T-helper 1 cell treated with Interleukin-12 subunit alpha and Interleukin-12 subunit beta and Interleukin-4 antibody, amounts not matched to agents 30 μg/mL and 1 μg/mL, for 36 hours (primary cell): ENCODE data around the gene INTS3.
"Not testable (repeated sequence)": the region's sequence is repeated elsewhere in the genome, so short reads cannot be mapped to it uniquely, and the experiment has no call there.

ENCODE experiments used
- H3K27ac Mint-ChIP-seq: one replicate; pipeline ENCODE4 v1.8.0; 2021; ENCODE audit warnings: mild to moderate bottlenecking, mixed read lengths
- H3K27me3 Mint-ChIP-seq: one replicate; pipeline ENCODE4 v1.8.0; 2021; ENCODE audit warnings: low read depth, mixed read lengths
- H3K36me3 Mint-ChIP-seq: one replicate; pipeline ENCODE4 v1.8.0; 2021; ENCODE audit warnings: low read depth, mixed read lengths
- H3K4me1 Mint-ChIP-seq: one replicate; pipeline ENCODE4 v1.8.0; 2021; ENCODE audit warnings: low read depth, mixed read lengths
- H3K4me3 Mint-ChIP-seq: one replicate; pipeline ENCODE4 v1.8.0; 2021; ENCODE audit warnings: mild to moderate bottlenecking, moderate library complexity, mixed read lengths
- H3K9me3 Mint-ChIP-seq: one replicate; pipeline ENCODE4 v1.8.0; 2021; ENCODE audit warnings: mixed read lengths

INTS3 gene

GRCh38 chr1:153775458-153776327 is 47.8 kb downstream of the INTS3 start:
- peak overlapping the region; percentile 79 for H3K4me3 Mint-ChIP-seq
- peaks cover 32% of the 10 kb centered on the region for H3K36me3 Mint-ChIP-seq
- H3K27me3 Mint-ChIP-seq = no peaks in the 10 kb centered on the region
- H3K27ac Mint-ChIP-seq = peak overlapping the region; percentile 77
- H3K4me1 Mint-ChIP-seq = peaks cover 17% of the 10 kb centered on the region
- H3K9me3 Mint-ChIP-seq = no peaks in the 10 kb centered on the region

- Mint-ChIP-seq H3K4me3 (peak overlapping the region; percentile 71), H3K27me3 (no peaks in the 10 kb centered on the region), H3K4me1 (peaks cover 17% of the 10 kb centered on the region), H3K9me3 (no peaks in the 10 kb centered on the region), H3K36me3 (peaks cover 29% of the 10 kb centered on the region), H3K27ac (peak overlapping the region; percentile 31)
Measured at GRCh38 chr1:153776352-153776751, 48.5 kb downstream of the INTS3 start.

GRCh38 chr1:153776845-153777370 is 49.1 kb downstream of the INTS3 start:
- peak overlapping the region; percentile 31 for H3K27ac Mint-ChIP-seq
- no peaks in the 10 kb centered on the region for H3K27me3 Mint-ChIP-seq
- H3K9me3 Mint-ChIP-seq = no peaks in the 10 kb centered on the region
- H3K36me3 Mint-ChIP-seq = peaks cover 28% of the 10 kb centered on the region
- H3K4me3 Mint-ChIP-seq = peak overlapping the region; percentile 71
- H3K4me1 Mint-ChIP-seq = peaks cover 17% of the 10 kb centered on the region

- no peaks in the 10 kb centered on the region for H3K27me3 Mint-ChIP-seq
- H3K27ac Mint-ChIP-seq = no peak overlapping the region
- H3K36me3 Mint-ChIP-seq = peaks cover 22% of the 10 kb centered on the region
- H3K9me3 Mint-ChIP-seq = no peaks in the 10 kb centered on the region
- no peak overlapping the region for H3K4me3 Mint-ChIP-seq
- peaks cover 17% of the 10 kb centered on the region for H3K4me1 Mint-ChIP-seq
Measured at GRCh38 chr1:153777648-153778047, 49.8 kb downstream of the INTS3 start.

GRCh38 chr1:153778051-153778823 is 50.4 kb downstream of the INTS3 start:
- H3K27me3 Mint-ChIP-seq = no peaks in the 10 kb centered on the region
- no peaks in the 10 kb centered on the region for H3K9me3 Mint-ChIP-seq
- no peak overlapping the region for H3K4me3 Mint-ChIP-seq
- peaks cover 18% of the 10 kb centered on the region for H3K36me3 Mint-ChIP-seq
- H3K4me1 Mint-ChIP-seq = peaks cover 21% of the 10 kb centered on the region
- H3K27ac Mint-ChIP-seq = no peak overlapping the region

- H3K27ac Mint-ChIP-seq = no peak overlapping the region
- H3K9me3 Mint-ChIP-seq = no peaks in the 10 kb centered on the region
- H3K4me1 Mint-ChIP-seq = peaks cover 24% of the 10 kb centered on the region
- H3K36me3 Mint-ChIP-seq = peaks cover 16% of the 10 kb centered on the region
- H3K27me3 Mint-ChIP-seq = no peaks in the 10 kb centered on the region
- H3K4me3 Mint-ChIP-seq = no peak overlapping the region
Measured at GRCh38 chr1:153778824-153779519, 51.1 kb downstream of the INTS3 start.

- Mint-ChIP-seq H3K4me3 (no peak overlapping the region), H3K9me3 (no peaks in the 10 kb centered on the region), H3K36me3 (peaks cover 8% of the 10 kb centered on the region), H3K27me3 (no peaks in the 10 kb centered on the region), H3K27ac (no peak overlapping the region), H3K4me1 (peaks cover 17% of the 10 kb centered on the region)
Measured at GRCh38 chr1:153779781-153780541, 52.1 kb downstream of the INTS3 start.

GRCh38 chr1:153780551-153780950 is 52.7 kb downstream of the INTS3 start:
- Mint-ChIP-seq H3K27me3 (no peaks in the 10 kb centered on the region), H3K27ac (peak overlapping the region; percentile 20), H3K9me3 (no peaks in the 10 kb centered on the region), H3K4me3 (no peak overlapping the region), H3K36me3 (peaks cover 8% of the 10 kb centered on the region), H3K4me1 (peaks cover 17% of the 10 kb centered on the region)

GRCh38 chr1:153782648-153783047 is 54.8 kb downstream of the INTS3 start:
- not testable (repeated sequence) for H3K9me3 Mint-ChIP-seq, H3K36me3 Mint-ChIP-seq, H3K27me3 Mint-ChIP-seq, H3K4me1 Mint-ChIP-seq
- peak overlapping the region; percentile 90 for H3K4me3 Mint-ChIP-seq
- H3K27ac Mint-ChIP-seq = peak overlapping the region; percentile 95

GRCh38 chr1:153783233-153784190 is 55.7 kb downstream of the INTS3 start:
- H3K27me3 Mint-ChIP-seq = peaks cover 12% of the 10 kb centered on the region
- H3K4me3 Mint-ChIP-seq = peak overlapping the region; percentile 90
- H3K4me1 Mint-ChIP-seq = peaks cover 7% of the 10 kb centered on the region
- H3K9me3 Mint-ChIP-seq = no peaks in the 10 kb centered on the region
- H3K36me3 Mint-ChIP-seq = peaks cover 7% of the 10 kb centered on the region
- peak overlapping the region; percentile 95 for H3K27ac Mint-ChIP-seq

GRCh38 chr1:153786038-153786790 is 58.4 kb downstream of the INTS3 start:
- H3K4me1 Mint-ChIP-seq = peaks cover 26% of the 10 kb centered on the region
- H3K27ac Mint-ChIP-seq = no peak overlapping the region
- peaks cover 13% of the 10 kb centered on the region for H3K27me3 Mint-ChIP-seq

GRCh38 chr1:153789478-153790034 is 61.7 kb downstream of the INTS3 start:
- Mint-ChIP-seq H3K9me3 (no peaks in the 10 kb centered on the region), H3K27me3 (peaks cover 13% of the 10 kb centered on the region), H3K4me1 (peaks cover 23% of the 10 kb centered on the region), H3K36me3 (no peaks in the 10 kb centered on the region), H3K27ac (peak overlapping the region; percentile 69), H3K4me3 (no peak overlapping the region)

More at GRCh38 chr1:153786038-153786790, 58.4 kb downstream of the INTS3 start:
- H3K4me3 Mint-ChIP-seq = no peak overlapping the region
- H3K36me3 Mint-ChIP-seq = no peaks in the 10 kb centered on the region
- H3K9me3 Mint-ChIP-seq = no peaks in the 10 kb centered on the region
